GM12878 (cell line): ENCODE measurements around the gene VRK3. TPM values are rescaled to one million over a fixed set of nuclear protein-coding genes. Genes with fewer than 3 reads are reported as not detected.

Source experiments
- ATAC-seq: fragments of 200-7000 bp; cut with Tn5 transposase; 3 replicates; pipeline ENCODE4 v1.9.1; 2020; ENCODE audit warnings: mild to moderate bottlenecking, moderate library complexity
- BruUV-seq: library from RNA; stranded (reverse); fragments of 400-500 nt; replicated peaks from 2 replicates; lab custom pipeline; 2021; lab: Mats Ljungman, UMichigan
- CTCF ChIA-PET: fragments of 300-600 bp; sonication (Branson Sonifier 250); formaldehyde crosslinking; extraction: SDS; loops from one replicate; lab custom pipeline; 2021; ENCODE audit warnings: inconsistent platforms; lab: Yijun Ruan, JAX
- POLR2A ChIA-PET: fragments of 350-600 bp; formaldehyde crosslinking; extraction: SDS; loops from one replicate; lab custom pipeline; 2021; ENCODE audit warnings: inconsistent platforms; lab: Charles Lee
- RAD21 ChIA-PET: fragments of 300-600 bp; sonication (Branson Sonifier 250); formaldehyde crosslinking; loops from one replicate; lab custom pipeline; 2023; ENCODE audit warnings: antibody characterized with exemption; ENCODE audit not compliant: unreplicated experiment; lab: Charles Lee
- SMC1A ChIA-PET: fragments of 300-600 bp; sonication (Branson Sonifier 250); formaldehyde crosslinking; loops from one replicate; lab custom pipeline; 2023; ENCODE audit not compliant: unreplicated experiment, uncharacterized antibody; lab: Charles Lee
- DNase-seq: peaks from one replicate; pipeline ENCODE4 v3.0.0-alpha.2; 2011; ENCODE audit warnings: low read depth, low spot score
- FAIRE-seq: peaks from 3 replicates; lab custom pipeline; 2011; peaks lifted over from hg19 to GRCh38; lab: Jason Lieb, UNC
- H2AFZ ChIP-seq: 2 replicates; pipeline ENCODE4 v1.6.0; 2011; ENCODE audit warnings: low read depth, low read length, control low read depth; ENCODE audit not compliant: control insufficient read depth
- H3K27ac ChIP-seq: 2 replicates; pipeline ENCODE4 v1.5.1; 2011; ENCODE audit warnings: control low read depth; ENCODE audit not compliant: control insufficient read depth, insufficient read depth
- H3K27me3 ChIP-seq, 2 experiments: replicated peaks in 1 of 2; 2 replicates each; pipeline versions ENCODE4 v1.6.0 to v1.6.1; 2011; ENCODE audit warnings: low read length in 1 of 2; ENCODE audit not compliant: control insufficient read depth in 2 of 2, insufficient read depth in 2 of 2
- H3K36me3 ChIP-seq, 2 experiments: 2 replicates each; pipeline ENCODE4 v1.5.1; 2011; ENCODE audit warnings: low read length in 1 of 2; ENCODE audit not compliant: control insufficient read depth in 2 of 2, insufficient read depth in 2 of 2
- H3K4me1 ChIP-seq: 2 replicates; pipeline ENCODE4 v1.6.1; 2011; ENCODE audit warnings: mild to moderate bottlenecking, low read length, moderate library complexity, mixed read lengths; ENCODE audit not compliant: control insufficient read depth, insufficient read depth
- H3K4me2 ChIP-seq: 2 replicates; pipeline ENCODE4 v1.6.0; 2011; ENCODE audit warnings: control low read depth; ENCODE audit not compliant: control insufficient read depth, insufficient read depth
- H3K4me3 ChIP-seq: fragments of 200-600 bp; sonication (generic); 2 replicates; pipeline ENCODE4 v1.5.1; 2016
- H3K79me2 ChIP-seq: 2 replicates; pipeline ENCODE4 v1.6.0; 2011; ENCODE audit warnings: low read length; ENCODE audit not compliant: control insufficient read depth, insufficient read depth
- H3K9ac ChIP-seq: 2 replicates; pipeline ENCODE4 v1.8.0; 2011; ENCODE audit warnings: low read length, control low read depth, mixed read lengths; ENCODE audit not compliant: control insufficient read depth, insufficient read depth
- H3K9me3 ChIP-seq: replicated peaks from 3 replicates; pipeline ENCODE4 v1.5.1; 2011; ENCODE audit warnings: mild to moderate bottlenecking, low read length; ENCODE audit not compliant: control insufficient read depth, insufficient read depth
- H4K20me1 ChIP-seq: 2 replicates; pipeline ENCODE4 v1.6.0; 2011; ENCODE audit not compliant: control insufficient read depth, insufficient read depth
- CEBPB ChIP-seq, 2 experiments: fragments of 150-350 bp in 1 of 2; IDR thresholded peaks; 2 replicates each; pipeline ENCODE4 v1.6.1; 2012 to 2014; ENCODE audit warnings: low read depth in 2 of 2, low read length in 2 of 2, borderline replicate concordance in 1 of 2, inconsistent platforms in 1 of 2
- DPF2 ChIP-seq: fragments of 450-650 bp; IDR thresholded peaks from 2 replicates; pipeline ENCODE4 v1.6.1; 2017; ENCODE audit warnings: mild to moderate bottlenecking
- GABPA ChIP-seq: IDR thresholded peaks from 2 replicates; pipeline ENCODE4 v1.6.1; 2014; ENCODE audit warnings: antibody characterized with exemption, low read depth, mild to moderate bottlenecking, inconsistent platforms
- LARP7 ChIP-seq: fragments of 450-650 bp; IDR thresholded peaks from 2 replicates; pipeline ENCODE4 v1.6.1; 2017; ENCODE audit warnings: mild to moderate bottlenecking
- NR2F1 ChIP-seq: fragments of 450-650 bp; conservative IDR thresholded peaks from 2 replicates; pipeline ENCODE4 v1.6.1; 2017; ENCODE audit warnings: mild to moderate bottlenecking
- PAX8 ChIP-seq: fragments of 450-650 bp; IDR thresholded peaks from 2 replicates; pipeline ENCODE4 v1.6.1; 2017; ENCODE audit warnings: mild to moderate bottlenecking, moderate library complexity
- POLR2AphosphoS2 ChIP-seq: IDR thresholded peaks from 2 replicates; pipeline ENCODE4 v1.6.1; 2011; ENCODE audit warnings: low read depth, mild to moderate bottlenecking, low read length, improper control_type of control experiment, moderate library complexity
- POU2F2 ChIP-seq: IDR thresholded peaks from 3 replicates; pipeline ENCODE4 v1.6.1; 2011; ENCODE audit warnings: low read depth, mild to moderate bottlenecking, low read length, borderline replicate concordance
- RELA ChIP-seq: fragments of 450-650 bp; IDR thresholded peaks from 2 replicates; pipeline ENCODE4 v1.8.0; 2014; ENCODE audit warnings: borderline replicate concordance; ENCODE audit not compliant: partially characterized antibody
- SMARCA5 ChIP-seq: fragments of 450-650 bp; IDR thresholded peaks from 2 replicates; pipeline ENCODE4 v1.6.1; 2017; ENCODE audit warnings: mild to moderate bottlenecking
- SP1 ChIP-seq: IDR thresholded peaks from one replicate; pipeline ENCODE4 v1.6.1; 2011; ENCODE audit warnings: low read depth, low read length
- SUZ12 ChIP-seq: fragments of 200-600 bp; sonication (generic); IDR thresholded peaks from one replicate; pipeline ENCODE4 v1.6.1; 2018; ENCODE audit warnings: antibody characterized with exemption, mild to moderate bottlenecking; ENCODE audit not compliant: unreplicated experiment
- ZNF622 ChIP-seq: fragments of 450-650 bp; IDR thresholded peaks from 2 replicates; pipeline ENCODE4 v1.6.1; 2017; ENCODE audit warnings: mild to moderate bottlenecking, inconsistent platforms
- whole genome bisulfite sequencing: methylation state at CpG from one replicate; pipeline ENCODE4 v1.1.6; 2016; ENCODE audit warnings: low lambda C conversion rate; ENCODE audit not compliant: insufficient replicate concordance, insufficient coverage; ENCODE audit errors: missing lambda C conversion rate; 5-methylcytosine and 5-hydroxymethylcytosine counted together
- in situ Hi-C: fragments of 300-500 bp; cut with MboI; formaldehyde crosslinking; loops from 9 replicates; pipeline ENCODE4 v1.14.3; 2018; ENCODE audit warnings: mixed read lengths
- intact Hi-C: fragments of 100-400 bp; cut with micrococcal nuclease; formaldehyde crosslinking; loops from one replicate; pipeline ENCODE4 v1.14.2; 2022; ENCODE audit not compliant: unreplicated experiment
- polyA plus RNA-seq, 11 experiments: library from polyadenylated mRNA; depleted of rRNA in 4 of 11; unstranded in 6 of 11; stranded (reverse) in 5 of 11; fragments of >200 nt; fragmentation: Nextera tagmentation in 4 of 11; fragmentation: Illumina TruSeq in 1 of 11; extraction: Ambion mirVana in 4 of 11; extraction: Trizol in 1 of 11; gene quantifications; 1 replicate in 1 of 11; 2 replicates in 10 of 11; pipeline versions ENCODE4 v1.2.1 to v1.2.3, GENCODE V29; 2011 to 2016; ENCODE audit warnings: inconsistent platforms in 2 of 11, missing spikeins in 2 of 11, low read depth in 1 of 11
- total RNA-seq, 4 experiments: library from RNA; depleted of rRNA in 3 of 4; stranded (reverse); fragments of >200 nt in 3 of 4; fragmentation: Illumina TruSeq in 1 of 4; extraction: Trizol in 1 of 4; gene quantifications; 2 replicates each; pipeline versions ENCODE4 v1.2.1 to v1.2.3, GENCODE V29; 2013 to 2021
- TF ChIP-seq, protein P1 (sequence below): IDR thresholded peaks from 2 replicates; pipeline ENCODE4 v1.6.1; 2012; ENCODE audit warnings: mild to moderate bottlenecking, low read depth, low read length
- TF ChIP-seq, protein P2 (sequence below): IDR thresholded peaks from 2 replicates; pipeline ENCODE4 v1.6.1; 2011; ENCODE audit warnings: mild to moderate bottlenecking, low read depth, low read length, moderate library complexity; ENCODE audit not compliant: insufficient replicate concordance
- TF ChIP-seq, protein P3 (sequence below): fragments of 450-650 bp; IDR thresholded peaks from 2 replicates; pipeline ENCODE4 v1.6.1; 2017; ENCODE audit warnings: borderline replicate concordance

The VRK3 gene
- total and polyA plus RNA-seq, 10 of the 15 experiments (the other 5 are each of a cell fraction or from before 2014, with no cell fraction given) = 17.3 to 61.9 (median 35.5) TPM

DNA sequence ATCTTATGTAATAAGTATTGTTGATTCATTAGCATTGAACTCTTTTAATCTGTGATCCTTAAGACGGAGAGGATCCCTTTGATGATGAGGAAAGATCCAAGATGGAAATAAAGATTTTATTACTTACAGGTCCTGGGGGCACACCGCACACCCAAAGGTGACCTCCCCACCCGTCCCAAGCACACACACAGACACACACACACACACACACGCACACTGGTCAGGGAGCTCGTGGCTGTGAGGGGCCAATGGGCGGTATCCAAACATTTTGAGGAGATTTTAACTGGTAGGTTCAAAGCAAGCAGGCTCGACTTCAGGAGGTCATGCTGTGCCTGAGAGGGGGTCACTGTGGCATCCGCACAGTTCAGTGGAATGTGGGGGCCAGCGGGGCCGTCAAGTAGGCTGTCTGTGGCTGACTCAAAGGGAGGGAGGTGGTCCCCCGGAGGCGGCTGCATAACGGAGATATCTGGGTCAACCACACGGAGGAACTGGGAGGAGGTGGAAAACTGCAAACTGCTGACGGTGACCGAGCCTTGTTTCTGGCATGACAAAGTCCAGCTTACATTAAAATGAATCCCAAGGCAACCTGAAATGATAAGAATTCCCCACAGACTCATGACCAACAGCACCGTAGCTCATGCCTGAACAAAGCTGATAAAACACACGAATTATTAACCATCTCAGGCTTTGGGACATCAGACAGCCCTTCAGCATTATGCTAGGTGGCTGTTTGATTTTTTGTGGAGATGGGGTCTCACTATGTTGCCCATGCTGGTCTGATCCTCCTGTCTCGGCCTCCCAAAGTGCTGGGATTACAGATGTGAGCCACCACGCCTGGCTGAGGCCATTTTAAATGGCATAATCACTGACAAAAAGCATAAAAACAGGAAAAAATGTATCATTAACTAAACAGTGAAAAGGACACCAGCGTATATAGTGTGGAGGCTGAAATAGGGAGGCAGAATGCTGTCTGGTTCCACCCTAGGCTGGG, 43.3 kb downstream of the VRK3 start (continued):
- TF ChIP-seq ZNF622 (no peak), POLR2AphosphoS2 (no peak)

DNA sequence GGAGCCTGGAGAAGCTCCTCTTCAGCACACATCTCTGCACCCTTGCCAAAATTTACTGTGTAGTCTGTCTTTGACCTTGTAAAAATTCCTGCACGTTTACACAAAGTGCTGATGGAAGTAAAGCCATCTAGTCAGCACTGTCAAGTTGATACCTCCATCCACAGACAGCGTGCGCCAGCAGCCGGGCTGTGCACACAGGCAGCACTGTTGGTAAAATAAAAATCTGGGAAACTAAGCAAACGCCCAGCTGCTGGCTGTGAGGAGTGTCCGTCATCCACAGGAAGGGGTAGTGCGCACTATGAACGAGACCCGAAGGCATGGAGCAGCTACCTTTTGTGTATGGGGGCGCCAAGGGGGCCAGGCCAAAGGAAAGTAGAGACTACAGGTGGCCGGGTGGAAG, 46.8 kb downstream of the VRK3 start:
- Histone ChIP-seq H3K9me3 (no peaks in the 10 kb centered on the region), H3K27ac (no peak overlapping the region), H3K4me1 (no peaks in the 10 kb centered on the region), H2AFZ (no peak overlapping the region), H3K4me3 (no peak overlapping the region), H3K9ac (no peak overlapping the region), H3K36me3 (no peaks in the 10 kb centered on the region; a peak in 1 of 4 replicates), H3K27me3 (no peaks in the 10 kb centered on the region), H3K4me2 (no peak overlapping the region), H4K20me1 (0 out of 2 replicates have a peak, but pooled peaks cover 2% of the 10 kb centered on the region), H3K79me2 (no peaks in the 10 kb centered on the region)
- ChIA-PET RAD21 (interaction anchor here (2.0 kb wide), 1 partner anchor 40 kb away, joined by 4 read pairs; no protein-coding TSS in a partner anchor), POLR2A (interaction anchor here (1.0 kb wide), 1 partner anchor 21 kb away, joined by 3 read pairs; no protein-coding TSS in a partner anchor), CTCF (no interaction called here), SMC1A (no interaction called here)
- DNase-seq (no peak), FAIRE-seq (no peak), ATAC-seq (no peak)
- in situ Hi-C loops = no loop called here
- WGBS = 74% methylated on average over 11 of the region's 11 CpGs
- no TSS peak for BruUV-seq
- intact Hi-C loops = no loop called here
- TF ChIP-seq RELA (no peak), GABPA (no peak), DPF2 (no peak), CEBPB (IDR thresholded peaks at IDR 0.05; ENCODE audit: borderline replicate concordance in 1 of 2, low read depth in 2 of 2, low read length in 2 of 2) (no peak), SP1 (no peak), POU2F2 (no peak), NR2F1 (no peak), LARP7 (no peak), PAX8 (no peak), SUZ12 (no peak), SMARCA5 (no peak)
- TF ChIP-seq, protein P1, sequence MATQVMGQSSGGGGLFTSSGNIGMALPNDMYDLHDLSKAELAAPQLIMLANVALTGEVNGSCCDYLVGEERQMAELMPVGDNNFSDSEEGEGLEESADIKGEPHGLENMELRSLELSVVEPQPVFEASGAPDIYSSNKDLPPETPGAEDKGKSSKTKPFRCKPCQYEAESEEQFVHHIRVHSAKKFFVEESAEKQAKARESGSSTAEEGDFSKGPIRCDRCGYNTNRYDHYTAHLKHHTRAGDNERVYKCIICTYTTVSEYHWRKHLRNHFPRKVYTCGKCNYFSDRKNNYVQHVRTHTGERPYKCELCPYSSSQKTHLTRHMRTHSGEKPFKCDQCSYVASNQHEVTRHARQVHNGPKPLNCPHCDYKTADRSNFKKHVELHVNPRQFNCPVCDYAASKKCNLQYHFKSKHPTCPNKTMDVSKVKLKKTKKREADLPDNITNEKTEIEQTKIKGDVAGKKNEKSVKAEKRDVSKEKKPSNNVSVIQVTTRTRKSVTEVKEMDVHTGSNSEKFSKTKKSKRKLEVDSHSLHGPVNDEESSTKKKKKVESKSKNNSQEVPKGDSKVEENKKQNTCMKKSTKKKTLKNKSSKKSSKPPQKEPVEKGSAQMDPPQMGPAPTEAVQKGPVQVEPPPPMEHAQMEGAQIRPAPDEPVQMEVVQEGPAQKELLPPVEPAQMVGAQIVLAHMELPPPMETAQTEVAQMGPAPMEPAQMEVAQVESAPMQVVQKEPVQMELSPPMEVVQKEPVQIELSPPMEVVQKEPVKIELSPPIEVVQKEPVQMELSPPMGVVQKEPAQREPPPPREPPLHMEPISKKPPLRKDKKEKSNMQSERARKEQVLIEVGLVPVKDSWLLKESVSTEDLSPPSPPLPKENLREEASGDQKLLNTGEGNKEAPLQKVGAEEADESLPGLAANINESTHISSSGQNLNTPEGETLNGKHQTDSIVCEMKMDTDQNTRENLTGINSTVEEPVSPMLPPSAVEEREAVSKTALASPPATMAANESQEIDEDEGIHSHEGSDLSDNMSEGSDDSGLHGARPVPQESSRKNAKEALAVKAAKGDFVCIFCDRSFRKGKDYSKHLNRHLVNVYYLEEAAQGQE = no peak
- TF ChIP-seq, protein P2, sequence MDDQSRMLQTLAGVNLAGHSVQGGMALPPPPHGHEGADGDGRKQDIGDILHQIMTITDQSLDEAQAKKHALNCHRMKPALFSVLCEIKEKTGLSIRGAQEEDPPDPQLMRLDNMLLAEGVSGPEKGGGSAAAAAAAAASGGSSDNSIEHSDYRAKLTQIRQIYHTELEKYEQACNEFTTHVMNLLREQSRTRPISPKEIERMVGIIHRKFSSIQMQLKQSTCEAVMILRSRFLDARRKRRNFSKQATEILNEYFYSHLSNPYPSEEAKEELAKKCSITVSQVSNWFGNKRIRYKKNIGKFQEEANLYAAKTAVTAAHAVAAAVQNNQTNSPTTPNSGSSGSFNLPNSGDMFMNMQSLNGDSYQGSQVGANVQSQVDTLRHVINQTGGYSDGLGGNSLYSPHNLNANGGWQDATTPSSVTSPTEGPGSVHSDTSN = no peak
- TF ChIP-seq, protein P3, sequence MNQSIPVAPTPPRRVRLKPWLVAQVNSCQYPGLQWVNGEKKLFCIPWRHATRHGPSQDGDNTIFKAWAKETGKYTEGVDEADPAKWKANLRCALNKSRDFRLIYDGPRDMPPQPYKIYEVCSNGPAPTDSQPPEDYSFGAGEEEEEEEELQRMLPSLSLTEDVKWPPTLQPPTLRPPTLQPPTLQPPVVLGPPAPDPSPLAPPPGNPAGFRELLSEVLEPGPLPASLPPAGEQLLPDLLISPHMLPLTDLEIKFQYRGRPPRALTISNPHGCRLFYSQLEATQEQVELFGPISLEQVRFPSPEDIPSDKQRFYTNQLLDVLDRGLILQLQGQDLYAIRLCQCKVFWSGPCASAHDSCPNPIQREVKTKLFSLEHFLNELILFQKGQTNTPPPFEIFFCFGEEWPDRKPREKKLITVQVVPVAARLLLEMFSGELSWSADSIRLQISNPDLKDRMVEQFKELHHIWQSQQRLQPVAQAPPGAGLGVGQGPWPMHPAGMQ = no peak
